Large intestine (tissue), 3 donors: ENCODE results near the gene ATP2C1. TPM values are rescaled to one million over a fixed set of nuclear protein-coding genes. Genes with fewer than 3 reads are reported as not detected.
"Not testable (repeated sequence)": the region's sequence is repeated elsewhere in the genome, so short reads cannot be mapped to it uniquely, and the experiment has no call there.

Experiments used
- DNase-seq, 2 donors: peaks; one replicate each; pipeline versions ENCODE4 v3.0.0 to v3.0.0-alpha.2; 2013
- H3K27ac ChIP-seq: one replicate; pipeline ENCODE4 v1.5.1; 2013; ENCODE audit warnings: low read length
- H3K27me3 ChIP-seq: 2 replicates; pipeline ENCODE4 v1.6.1; 2013; ENCODE audit warnings: low read length; ENCODE audit not compliant: control insufficient read depth, insufficient read depth
- H3K36me3 ChIP-seq: 2 replicates; pipeline ENCODE4 v1.6.1; 2013; ENCODE audit warnings: low read length; ENCODE audit not compliant: control insufficient read depth, insufficient read depth
- H3K4me1 ChIP-seq: one replicate; pipeline ENCODE4 v1.6.1; 2013; ENCODE audit warnings: low read length; ENCODE audit not compliant: control insufficient read depth, insufficient read depth
- H3K4me3 ChIP-seq: one replicate; pipeline ENCODE4 v1.5.1; 2013; ENCODE audit warnings: low read length
- H3K9me3 ChIP-seq: one replicate; pipeline ENCODE4 v1.6.1; 2013; ENCODE audit warnings: mild to moderate bottlenecking, low read depth, low read length, moderate library complexity; ENCODE audit not compliant: control insufficient read depth
- WGBS: methylation state at CpG from one replicate; pipeline ENCODE4 v1.1.5; 2013; ENCODE audit warnings: low lambda C conversion rate; ENCODE audit not compliant: insufficient coverage; 5-methylcytosine and 5-hydroxymethylcytosine counted together
- polyA plus RNA-seq: library from polyadenylated mRNA; unstranded; fragments of 120-200 nt; gene quantifications from one replicate; pipeline ENCODE4 v1.2.1, GENCODE V29; 2013

The ATP2C1 gene
- polyA plus RNA-seq, 1 donor = 66.5 TPM

DNA sequence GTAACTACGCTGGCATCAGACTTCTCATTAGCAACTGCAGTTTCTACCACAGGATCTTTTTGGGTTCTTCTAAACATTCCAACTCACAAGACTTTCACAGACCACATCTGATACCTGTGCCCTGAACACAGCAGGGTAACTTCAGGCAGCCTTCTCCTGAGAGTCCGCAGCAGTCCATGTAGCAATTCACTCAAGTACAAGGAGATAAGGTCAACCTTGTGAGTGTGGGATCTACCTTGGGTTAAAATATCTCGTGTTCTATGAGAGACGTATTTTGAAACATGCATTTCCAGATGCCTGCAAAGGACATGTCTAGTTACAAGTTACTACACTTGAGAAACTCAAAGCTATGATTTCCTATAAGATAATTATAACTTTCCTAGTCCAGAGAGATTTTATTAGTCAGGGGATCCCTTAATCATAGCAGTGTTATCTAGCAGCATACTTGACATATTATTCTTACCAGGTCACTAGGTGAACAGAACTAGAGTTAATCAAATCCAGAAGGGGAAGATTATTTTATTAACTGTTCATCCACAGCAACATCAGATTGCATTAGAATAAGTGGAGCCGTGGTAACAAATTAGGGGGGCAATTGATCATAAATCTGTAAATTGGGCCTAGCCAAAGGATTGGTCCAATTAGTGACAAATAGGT is 66.4 kb downstream of the ATP2C1 start:
- Histone ChIP-seq H3K36me3 (peaks cover 20% of the 10 kb centered on the region), H3K27ac (no peak overlapping the region), H3K4me1 (no peaks in the 10 kb centered on the region), H3K27me3 (no peaks in the 10 kb centered on the region), H3K4me3 (no peak overlapping the region), H3K9me3 (no peaks in the 10 kb centered on the region)
- WGBS = 100% methylated on average over 1 of the region's 5 CpGs
- no peak for DNase-seq

DNA sequence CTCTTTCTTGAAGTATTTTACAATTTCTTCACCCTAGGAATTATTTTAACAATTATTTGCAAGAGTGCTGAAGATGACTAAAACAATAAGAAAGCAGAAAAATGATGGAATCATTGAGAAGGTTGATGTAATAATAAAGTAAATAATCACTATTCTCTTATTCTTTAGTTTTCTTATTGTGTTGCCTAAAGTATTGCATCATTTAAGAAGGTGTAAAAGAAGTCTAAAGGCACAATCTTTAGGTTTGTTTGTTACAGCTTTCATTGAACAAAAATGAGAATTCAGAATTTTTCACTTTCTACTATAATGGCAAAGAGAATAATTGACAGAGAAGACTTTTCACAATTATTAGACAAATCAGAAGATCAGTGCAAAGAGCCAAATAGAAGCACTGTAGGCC is 67.6 kb downstream of the ATP2C1 start:
- H3K27ac ChIP-seq = no peak overlapping the region
- no peak overlapping the region for H3K4me3 ChIP-seq
- no peak for DNase-seq
- peaks cover 21% of the 10 kb centered on the region for H3K36me3 ChIP-seq
- H3K4me1 ChIP-seq = no peaks in the 10 kb centered on the region
- no peaks in the 10 kb centered on the region for H3K9me3 ChIP-seq
- no peaks in the 10 kb centered on the region for H3K27me3 ChIP-seq

DNA sequence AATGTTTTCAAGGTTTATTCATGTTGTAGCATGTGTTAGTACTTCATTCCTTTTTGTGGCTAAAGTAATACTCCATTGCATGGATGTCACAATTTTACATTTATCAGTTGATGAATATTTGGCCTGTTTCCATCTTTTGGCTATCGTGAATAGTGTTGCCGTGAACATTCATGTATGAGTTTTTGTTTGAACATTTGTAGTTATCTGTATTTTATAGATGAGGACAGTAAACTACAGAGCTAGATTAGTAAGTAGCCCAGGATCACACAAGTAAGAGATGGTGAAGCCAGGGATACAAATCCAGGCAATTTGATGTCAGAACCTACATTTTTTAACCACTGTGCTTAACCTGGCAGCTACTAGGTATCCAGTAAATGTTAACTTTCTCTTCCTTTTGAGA is 69.6 kb downstream of the ATP2C1 start:
- Histone ChIP-seq H3K27ac (no peak overlapping the region), H3K9me3 (no peaks in the 10 kb centered on the region), H3K4me1 (no peaks in the 10 kb centered on the region), H3K4me3 (no peak overlapping the region), H3K36me3 (peaks cover 15% of the 10 kb centered on the region), H3K27me3 (no peaks in the 10 kb centered on the region)
- no peak for DNase-seq
- 100% methylated on average over 2 of the region's 2 CpGs for WGBS

DNA sequence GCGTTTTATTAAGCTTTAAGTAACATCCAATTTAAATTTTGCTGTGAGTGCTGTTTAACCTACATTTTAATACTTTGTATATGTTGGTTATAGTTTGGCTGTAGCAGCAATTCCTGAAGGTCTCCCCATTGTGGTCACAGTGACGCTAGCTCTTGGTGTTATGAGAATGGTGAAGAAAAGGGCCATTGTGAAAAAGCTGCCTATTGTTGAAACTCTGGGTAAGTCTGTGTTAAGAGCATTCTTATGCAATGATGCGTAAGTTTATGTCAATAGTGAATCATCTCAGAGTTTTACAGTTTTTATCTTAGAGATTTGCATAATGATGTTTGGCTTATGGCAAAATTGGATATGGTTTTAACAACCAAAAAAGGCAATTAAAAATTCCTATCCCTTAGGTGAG is 70.0 kb downstream of the ATP2C1 start:
- Histone ChIP-seq H3K27ac (no peak overlapping the region), H3K4me1 (no peaks in the 10 kb centered on the region), H3K4me3 (no peak overlapping the region), H3K27me3 (no peaks in the 10 kb centered on the region), H3K36me3 (peaks cover 15% of the 10 kb centered on the region), H3K9me3 (no peaks in the 10 kb centered on the region)
- WGBS = 63% methylated on average over 1 of the region's 3 CpGs
- no peak for DNase-seq

DNA sequence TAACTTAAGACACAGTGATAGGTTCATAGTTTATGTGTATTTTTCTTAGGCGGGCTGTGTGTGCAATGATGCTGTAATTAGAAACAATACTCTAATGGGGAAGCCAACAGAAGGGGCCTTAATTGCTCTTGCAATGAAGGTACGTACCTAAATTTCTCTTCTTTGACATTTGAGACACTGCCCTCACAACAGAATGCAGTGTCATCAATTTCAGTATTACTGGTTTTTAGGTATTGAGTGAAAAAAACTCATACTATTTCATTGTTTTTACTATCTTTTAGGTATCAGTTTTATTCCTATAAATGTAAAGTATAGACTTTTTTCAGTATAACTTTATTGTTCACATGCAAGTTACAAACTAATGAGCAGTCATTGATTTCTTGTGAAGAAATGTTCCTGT is 73.4 kb downstream of the ATP2C1 start:
- no peaks in the 10 kb centered on the region for H3K9me3 ChIP-seq
- H3K4me1 ChIP-seq = no peaks in the 10 kb centered on the region
- no CpG with 5 or more reads among the region's 2 CpGs for WGBS
- no peak overlapping the region for H3K27ac ChIP-seq
- no peak for DNase-seq
- peaks cover 26% of the 10 kb centered on the region for H3K36me3 ChIP-seq
- H3K4me3 ChIP-seq = no peak overlapping the region
- no peaks in the 10 kb centered on the region for H3K27me3 ChIP-seq

DNA sequence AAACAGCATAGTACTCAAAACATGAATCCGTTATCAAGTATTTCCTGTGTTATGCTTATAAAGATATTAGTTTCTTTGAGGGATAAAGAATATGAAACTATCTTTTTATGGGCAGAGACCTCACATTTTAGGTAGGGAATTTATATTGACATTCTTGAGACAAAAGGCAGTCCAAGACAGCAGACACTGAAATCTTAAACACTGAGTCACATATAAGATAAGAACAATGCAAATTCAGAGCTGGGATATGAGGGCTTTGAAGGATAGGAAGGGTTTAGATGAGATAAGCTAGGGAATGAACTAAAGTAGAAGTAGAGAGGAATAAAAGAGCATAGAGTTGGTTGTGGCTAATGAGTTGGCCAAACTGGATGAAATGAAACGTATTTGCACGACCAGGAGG is 74.3 kb downstream of the ATP2C1 start:
- Histone ChIP-seq H3K36me3 (peaks cover 28% of the 10 kb centered on the region), H3K4me3 (no peak overlapping the region), H3K27ac (no peak overlapping the region), H3K27me3 (no peaks in the 10 kb centered on the region), H3K4me1 (no peaks in the 10 kb centered on the region), H3K9me3 (no peaks in the 10 kb centered on the region)
- WGBS = 100% methylated on average over 1 of the region's 3 CpGs
- DNase-seq = no peak

DNA sequence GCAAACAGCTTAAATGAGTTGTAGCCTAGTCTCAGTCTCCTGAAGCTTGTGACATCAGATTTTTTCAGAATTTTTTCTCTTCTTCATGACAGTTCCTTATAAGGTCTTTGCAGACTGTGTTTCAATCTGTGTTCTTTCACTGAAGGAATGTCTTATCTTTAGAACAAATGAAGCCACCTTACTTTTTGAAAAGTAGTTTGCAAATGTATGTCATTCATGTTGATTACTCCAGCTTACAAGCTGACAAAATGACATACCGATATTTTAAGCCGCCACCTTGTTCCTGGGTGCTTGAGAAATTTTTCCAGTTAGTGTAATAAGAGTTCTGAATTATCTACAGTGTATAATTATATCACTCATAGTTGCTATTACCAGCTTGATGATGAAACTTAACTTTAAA is 75.7 kb downstream of the ATP2C1 start:
- no peak for DNase-seq
- Histone ChIP-seq H3K4me3 (no peak overlapping the region), H3K27ac (no peak overlapping the region), H3K9me3 (no peaks in the 10 kb centered on the region), H3K36me3 (peaks cover 33% of the 10 kb centered on the region), H3K4me1 (no peaks in the 10 kb centered on the region), H3K27me3 (no peaks in the 10 kb centered on the region)
- WGBS = no CpG with 5 or more reads among the region's 2 CpGs

DNA sequence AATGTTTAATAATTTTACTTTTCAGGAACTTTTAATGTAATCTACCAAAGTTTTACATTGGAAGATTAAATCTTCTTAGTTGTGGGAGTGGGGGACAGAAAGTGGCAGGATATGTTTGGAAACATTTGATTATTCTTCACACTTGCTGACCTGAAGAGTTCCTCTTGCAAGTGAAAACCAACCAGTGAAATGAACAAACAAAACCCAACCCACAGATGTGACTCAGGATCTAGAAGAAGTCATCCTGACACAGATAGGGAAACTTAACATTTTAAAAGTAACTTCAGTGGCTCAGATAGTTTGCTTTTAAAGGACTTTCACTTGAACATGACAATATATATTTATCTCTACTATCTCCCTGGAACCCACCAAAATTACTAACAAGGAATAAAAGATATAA is 77.3 kb downstream of the ATP2C1 start:
- peaks cover 33% of the 10 kb centered on the region for H3K36me3 ChIP-seq
- H3K9me3 ChIP-seq = no peaks in the 10 kb centered on the region
- no peaks in the 10 kb centered on the region for H3K4me1 ChIP-seq
- H3K27ac ChIP-seq = no peak overlapping the region
- no peaks in the 10 kb centered on the region for H3K27me3 ChIP-seq
- H3K4me3 ChIP-seq = no peak overlapping the region
- no peak for DNase-seq

DNA sequence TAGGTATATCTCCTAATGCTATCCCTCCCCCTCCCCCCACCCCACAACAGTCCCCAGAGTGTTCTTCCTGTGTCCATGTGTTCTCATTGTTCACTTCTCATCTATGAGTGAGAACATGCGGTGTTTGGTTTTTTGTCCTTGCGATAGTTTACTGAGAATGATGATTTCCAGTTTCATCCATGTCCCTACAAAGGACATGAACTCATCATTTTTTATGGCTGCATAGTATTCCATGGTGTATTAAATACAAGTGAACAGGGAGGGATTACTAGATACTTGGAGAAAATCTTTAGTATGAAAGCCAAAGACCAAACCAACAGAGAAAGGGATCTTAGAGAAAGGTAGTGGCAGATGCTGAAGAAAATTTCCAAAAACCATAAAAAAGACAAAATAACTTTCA is 78.7 kb downstream of the ATP2C1 start:
- H3K27me3 ChIP-seq, H3K9me3 ChIP-seq, H3K27ac ChIP-seq, H3K4me1 ChIP-seq, H3K4me3 ChIP-seq, DNase-seq: not testable (repeated sequence)
- H3K36me3 ChIP-seq = peaks cover 41% of the 10 kb centered on the region
- no CpG with 5 or more reads among the region's 2 CpGs for WGBS

DNA sequence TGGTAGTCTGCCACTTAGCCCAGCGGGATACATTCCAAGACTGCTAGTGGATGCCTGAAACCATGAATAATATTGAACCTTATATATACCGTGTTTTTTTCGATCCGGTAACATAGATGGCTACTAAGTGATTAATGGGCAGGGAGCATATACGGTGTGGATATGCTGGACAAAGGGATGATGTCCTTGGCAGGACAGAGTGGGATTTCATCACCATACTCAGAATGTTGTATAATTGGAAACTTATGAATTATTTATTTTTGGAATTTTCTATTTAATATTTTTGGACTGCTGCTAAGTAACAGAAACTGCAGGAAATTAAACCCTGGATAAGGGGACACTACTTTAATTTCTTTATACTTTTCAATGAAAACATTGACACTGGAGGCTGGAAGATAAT is 79.5 kb downstream of the ATP2C1 start:
- 100% methylated on average over 3 of the region's 5 CpGs for WGBS
- Histone ChIP-seq H3K4me1 (no peaks in the 10 kb centered on the region), H3K4me3 (no peak overlapping the region), H3K27me3 (no peaks in the 10 kb centered on the region), H3K36me3 (peaks cover 41% of the 10 kb centered on the region), H3K9me3 (no peaks in the 10 kb centered on the region), H3K27ac (no peak overlapping the region)
- DNase-seq = no peak

DNA sequence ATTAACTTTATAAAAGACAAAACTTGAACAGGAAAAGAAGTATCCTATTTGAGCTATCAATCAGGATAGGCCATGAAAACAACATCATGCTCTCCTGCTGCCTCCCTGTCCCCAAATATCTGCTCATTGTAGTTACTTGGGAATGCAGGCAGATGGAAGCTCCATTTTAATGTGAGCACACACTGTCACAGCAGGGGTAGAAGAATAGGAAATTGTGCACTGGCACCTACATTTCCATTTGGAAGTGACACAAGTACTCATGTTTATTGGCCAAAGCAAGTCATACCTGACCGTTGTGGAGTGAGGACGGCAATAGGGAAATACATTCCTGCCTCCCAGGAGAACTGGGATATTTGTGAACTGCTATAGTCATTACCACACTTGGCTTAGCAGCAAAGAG is 80.3 kb downstream of the ATP2C1 start:
- Histone ChIP-seq H3K9me3 (no peaks in the 10 kb centered on the region), H3K27me3 (no peaks in the 10 kb centered on the region), H3K27ac (no peak overlapping the region), H3K4me3 (no peak overlapping the region), H3K4me1 (no peaks in the 10 kb centered on the region), H3K36me3 (peaks cover 40% of the 10 kb centered on the region)
- DNase-seq = no peak
- no CpG with 5 or more reads among the region's 2 CpGs for WGBS
